ENCODE data around the gene TTLL8. TPM values are rescaled to one million over a fixed set of nuclear protein-coding genes. Genes with fewer than 3 reads are reported as not detected.
"Not testable (repeated sequence)": the region's sequence is repeated elsewhere in the genome, so short reads cannot be mapped to it uniquely, and the experiment has no call there.

The TTLL8 gene
- total and polyA plus RNA-seq, 9 donors: not detected

DNA sequence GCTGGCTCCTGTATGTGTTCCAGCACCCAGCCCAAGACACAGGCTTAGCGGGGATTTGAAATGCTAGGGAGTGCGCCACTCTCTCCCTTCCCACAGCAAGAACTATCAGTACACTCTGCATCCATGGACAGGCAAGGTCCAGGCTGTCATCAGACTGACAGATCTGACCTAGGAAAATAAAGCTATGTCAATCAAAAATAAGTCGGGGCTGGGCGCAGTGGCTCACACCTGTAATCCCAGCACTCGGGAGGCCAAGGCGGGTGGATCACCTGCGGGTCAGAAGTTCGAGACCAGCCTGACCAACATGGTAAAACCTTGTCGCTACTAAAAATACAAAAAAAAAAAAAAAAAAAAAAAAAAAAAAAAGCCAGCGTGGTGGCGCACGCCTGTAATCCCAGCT, 30.0 kb upstream of the TTLL8 start:
- Histone ChIP-seq H3K27me3 (no peaks in the 10 kb centered on the region), H3K9me3 (no peaks in the 10 kb centered on the region), H3K4me1 (ENCODE audit: insufficient read depth) (peaks cover 3% of the 10 kb centered on the region), H3K36me3 (no peaks in the 10 kb centered on the region), H3K27ac (no peak overlapping the region), H3K4me3 (no peak overlapping the region)
- intact Hi-C loops (cut with DNase I): no loop called here
- WGBS, 3 donors: 94 to 95% (median 95%) methylated on average over 12 of the region's 12 CpGs
- TF ChIP-seq POLR2A (IDR thresholded peaks at IDR 0.05) (no peak), CTCF (IDR thresholded peaks at IDR 0.05) (no peak), EP300 (IDR thresholded peaks at IDR 0.05) (no peak)
- DNase-seq: no peak

- no peak for TF ChIP-seq POLR2A (IDR thresholded peaks at IDR 0.05)
- TF ChIP-seq CTCF (IDR thresholded peaks at IDR 0.05): no peak
- TF ChIP-seq EP300 (IDR thresholded peaks at IDR 0.05): no peak
- H3K9me3 ChIP-seq: no peaks in the 10 kb centered on the region
- H3K4me3 ChIP-seq: no peak overlapping the region
- WGBS, 3 donors: 88 to 92% (median 91%) methylated on average over 12 of the region's 12 CpGs
- peaks cover 3% of the 10 kb centered on the region for H3K4me1 ChIP-seq (ENCODE audit: insufficient read depth)
- no peak for DNase-seq
- no peaks in the 10 kb centered on the region for H3K36me3 ChIP-seq
- intact Hi-C loops (cut with DNase I): no loop called here
- no peaks in the 10 kb centered on the region for H3K27me3 ChIP-seq
- H3K27ac ChIP-seq: no peak overlapping the region
Measured at GRCh38 chr22:50087646-50088045, 29.5 kb upstream of the TTLL8 start.

DNA sequence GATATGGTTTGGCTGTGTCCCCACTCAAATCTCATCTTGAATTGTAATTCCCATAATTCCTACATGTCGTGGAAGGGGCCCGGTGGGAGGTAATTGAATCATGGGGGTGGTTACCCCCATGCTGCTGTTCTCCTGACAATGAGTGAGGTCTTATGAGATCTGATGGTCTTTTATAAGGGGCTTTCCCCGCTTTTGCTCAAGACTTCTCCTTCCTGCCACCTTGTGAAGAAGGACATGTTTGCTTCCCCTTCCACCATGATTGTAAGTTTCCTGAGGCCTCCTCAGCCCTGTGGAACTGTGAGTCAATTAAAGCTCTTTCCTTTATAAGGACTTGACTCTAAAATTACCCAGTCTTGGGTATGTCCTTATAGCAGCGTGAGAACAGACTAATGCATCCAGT, 28.9 kb upstream of the TTLL8 start:
- WGBS, 3 donors: 86 to 93% (median 91%) methylated on average over 4 of the region's 4 CpGs
- H3K27ac ChIP-seq; H3K9me3 ChIP-seq; H3K4me3 ChIP-seq; H3K4me1 ChIP-seq (ENCODE audit: insufficient read depth); H3K36me3 ChIP-seq; intact Hi-C loops (cut with DNase I); H3K27me3 ChIP-seq; DNase-seq: not testable (repeated sequence)

- no peaks in the 10 kb centered on the region for H3K27me3 ChIP-seq
- no peak for TF ChIP-seq CTCF (IDR thresholded peaks at IDR 0.05)
- TF ChIP-seq POLR2A (IDR thresholded peaks at IDR 0.05): no peak
- TF ChIP-seq EP300 (IDR thresholded peaks at IDR 0.05): no peak
- intact Hi-C loops (cut with DNase I): no loop called here
Measured at GRCh38 chr22:50086526-50086925, 28.4 kb upstream of the TTLL8 start.

DNA sequence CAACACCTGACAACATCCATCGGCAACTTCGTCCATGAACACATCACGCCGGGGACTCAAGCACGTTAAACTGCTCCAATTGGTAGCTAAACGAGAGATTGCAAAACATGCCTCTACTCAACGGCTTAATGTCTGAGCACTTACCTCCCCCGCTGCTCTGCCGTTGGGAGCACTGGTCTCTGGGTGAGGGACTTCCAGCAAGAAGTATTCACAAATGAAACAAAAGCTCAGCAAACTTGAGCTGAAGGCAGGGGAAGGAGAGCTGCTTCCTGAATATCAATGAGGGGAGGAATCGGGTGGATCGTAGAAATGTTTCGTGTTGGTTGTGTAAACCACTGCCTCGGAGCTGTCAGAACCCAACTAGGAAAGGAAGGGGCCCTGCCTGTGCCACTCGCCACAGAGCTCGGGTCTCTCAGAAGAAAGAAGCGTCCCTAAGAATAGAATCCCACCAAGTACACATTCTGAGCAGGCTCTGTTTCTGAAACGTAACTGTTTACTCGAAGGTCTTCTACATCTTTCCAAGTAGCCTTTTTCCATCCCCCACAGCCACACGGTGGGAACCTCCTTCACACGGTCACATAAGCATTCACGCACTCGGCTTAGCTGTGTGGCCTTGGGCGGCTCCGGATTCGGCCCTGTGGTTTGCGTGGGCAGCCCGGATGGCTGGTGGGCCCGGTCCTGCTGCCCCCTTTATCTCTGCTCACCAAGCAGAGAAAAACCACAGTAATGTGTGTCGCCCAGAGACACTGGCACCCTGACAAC, 27.3 kb upstream of the TTLL8 start, which contains the start of gene MLC1:
Gene MLC1, minus strand, starts transcription at position 216 of the 762 bp plus-strand sequence. CDS start 524 bp downstream, outside the sequence.
- Histone ChIP-seq H3K4me3 (no peak within 1 kb of the TSS), H3K27me3 (no peaks in the 10 kb centered on the region)
- WGBS, 3 donors: 6 to 70% (median 50%) methylated on average over 29 of the region's 29 CpGs

More at GRCh38 chr22:50086526-50086925, 28.4 kb upstream of the TTLL8 start:
- no peaks in the 10 kb centered on the region for H3K9me3 ChIP-seq
- H3K4me1 ChIP-seq (ENCODE audit: insufficient read depth): peaks cover 3% of the 10 kb centered on the region
- H3K27ac ChIP-seq: no peak overlapping the region
- WGBS, 3 donors: 29 to 35% (median 34%) methylated on average over 5 of the region's 5 CpGs
- no peak overlapping the region for H3K4me3 ChIP-seq
- H3K36me3 ChIP-seq: no peaks in the 10 kb centered on the region
- DNase-seq: no peak

More for the DNA sequence above, 27.3 kb upstream of the TTLL8 start, which contains the start of gene MLC1:
- intact Hi-C loops (cut with DNase I): no loop called here
- TF ChIP-seq CTCF (IDR thresholded peaks at IDR 0.05): no peak
- TF ChIP-seq EP300 (IDR thresholded peaks at IDR 0.05): no peak
- no peak for TF ChIP-seq POLR2A (IDR thresholded peaks at IDR 0.05)
- Histone ChIP-seq H3K9me3 (no peaks in the 10 kb centered on the region), H3K27ac (no peak within 1 kb of the TSS), H3K4me1 (ENCODE audit: insufficient read depth) (peaks cover 3% of the 10 kb centered on the region), H3K36me3 (no peaks in the 10 kb centered on the region)
- DNase-seq: no peak
